GM19043 (cell line): ENCODE results near the gene VWA3B.

Experiments used
- ATAC-seq: cut with Tn5 transposase; IDR thresholded peaks from one replicate; pipeline ENCODE4 v1.9.1; 2021; ENCODE audit warnings: low read depth; ENCODE audit not compliant: unreplicated experiment

The VWA3B gene

DNA sequence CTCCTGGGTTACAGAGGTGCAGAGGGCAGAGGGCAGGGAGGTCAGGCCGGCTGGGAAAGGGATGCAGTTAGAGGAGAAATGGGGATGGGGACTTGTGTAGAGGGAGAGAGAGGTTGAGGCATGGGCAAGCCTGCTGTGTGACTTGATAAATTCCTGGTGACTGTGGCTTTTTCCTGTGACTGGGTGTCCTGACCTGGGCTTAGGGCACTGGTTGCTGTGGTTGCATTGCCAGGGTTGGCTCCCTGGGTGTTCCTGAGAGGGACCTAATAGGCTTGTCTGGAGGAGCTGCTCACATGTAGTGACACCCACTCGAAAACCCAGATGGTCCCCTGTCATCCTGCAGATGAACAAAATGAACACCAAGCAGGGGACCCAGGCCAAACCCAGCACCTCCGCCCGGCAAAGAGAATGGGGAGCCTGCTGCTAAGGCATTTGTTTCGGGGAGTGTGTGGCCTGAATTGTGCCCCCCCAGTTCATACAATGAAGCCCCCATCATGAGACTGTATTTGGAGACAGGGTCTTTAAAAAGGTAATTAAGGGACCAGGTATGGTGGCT lies 78.6 kb downstream of the VWA3B start:
- no peak for ATAC-seq

DNA sequence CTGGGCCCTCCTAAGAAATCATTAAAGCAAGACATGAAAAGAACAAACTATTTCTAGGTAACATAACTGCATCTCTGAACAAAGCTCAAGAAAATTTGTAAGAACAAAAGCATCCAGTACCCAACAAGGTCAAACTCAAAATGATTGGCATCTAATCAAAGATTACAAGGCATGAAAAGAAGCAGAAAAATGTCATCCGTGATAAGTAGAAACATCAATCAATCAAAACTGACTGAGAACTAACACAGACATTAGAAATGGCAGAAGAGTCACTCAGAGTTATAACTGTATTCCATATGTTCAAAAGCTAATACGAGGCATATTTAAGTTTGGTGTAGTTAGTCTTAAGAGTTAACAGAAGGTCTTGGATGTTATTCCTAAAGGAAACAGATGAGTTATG lies 80.9 kb downstream of the VWA3B start:
- no peak for ATAC-seq

GRCh38 chr2:98170076-98170475 lies 83.1 kb downstream of the VWA3B start:
- ATAC-seq: no peak

GRCh38 chr2:98172150-98172765 lies 85.3 kb downstream of the VWA3B start:
- ATAC-seq: no peak

- ATAC-seq: no peak
These were observed 86.0 kb downstream of the VWA3B start for GRCh38 chr2:98172951-98173350.

DNA sequence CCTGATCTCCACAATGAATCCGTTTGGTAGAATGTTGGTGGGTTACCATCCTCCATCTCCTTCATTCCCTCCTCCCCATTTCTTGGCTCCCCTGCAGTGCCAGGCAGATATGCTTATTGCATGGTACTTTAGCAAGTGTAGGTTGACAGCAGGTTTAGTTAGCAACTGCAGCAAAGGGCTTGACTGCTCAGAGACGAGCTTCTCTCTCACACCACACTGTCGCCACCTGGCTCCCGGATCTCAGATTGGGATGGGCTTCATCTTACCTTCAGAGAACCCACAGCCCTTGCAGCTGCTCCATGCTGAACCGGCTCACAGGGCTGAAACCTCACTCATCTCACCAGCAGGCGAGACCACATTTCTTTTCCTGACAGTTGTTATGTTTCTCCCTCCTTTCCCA lies 88.8 kb downstream of the VWA3B start:
- no peak for ATAC-seq

DNA sequence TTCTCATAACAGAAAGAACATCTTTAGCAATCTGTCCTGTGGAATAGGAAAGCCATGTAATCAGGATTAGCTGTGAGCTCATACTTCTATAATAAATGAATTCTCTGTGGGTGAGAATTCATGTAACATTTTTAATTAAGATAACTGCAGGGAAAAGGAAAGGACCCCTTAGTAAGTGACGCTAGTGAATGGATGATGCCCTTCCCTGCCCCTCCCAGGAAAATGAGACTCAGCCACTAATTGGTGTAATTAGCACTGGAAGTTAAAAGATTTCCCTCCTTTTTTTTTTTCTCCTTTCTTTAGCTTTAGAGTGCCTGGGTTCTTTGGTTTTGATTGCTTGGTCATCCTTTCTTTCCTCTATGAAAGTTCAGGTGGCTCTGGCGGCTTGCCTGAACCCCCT lies 90.3 kb downstream of the VWA3B start:
- ATAC-seq: no peak

DNA sequence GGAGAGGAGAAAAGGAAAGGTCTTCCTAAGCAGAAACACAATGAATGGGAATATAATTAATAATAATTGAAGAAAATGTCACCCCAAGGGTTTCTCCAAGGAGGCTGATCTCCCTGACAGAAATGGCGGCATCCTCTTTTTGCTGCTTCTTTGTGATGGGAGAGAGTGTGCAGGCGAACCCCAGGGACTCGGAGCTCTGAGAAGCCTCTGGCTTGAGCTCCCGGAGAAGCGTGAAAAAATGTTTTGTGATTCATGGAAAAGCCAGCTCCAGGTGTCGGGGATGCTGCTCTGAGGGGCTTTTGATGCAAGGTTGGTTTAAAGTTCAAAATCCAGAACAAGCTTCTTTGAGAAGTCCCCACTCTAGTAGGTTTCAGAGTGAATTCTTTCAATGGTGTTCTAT lies 91.0 kb downstream of the VWA3B start:
- no peak for ATAC-seq

- no peak for ATAC-seq
These were observed 93.5 kb downstream of the VWA3B start for GRCh38 chr2:98180456-98180855.

GRCh38 chr2:98181346-98181745 lies 94.4 kb downstream of the VWA3B start:
- ATAC-seq: no peak

GRCh38 chr2:98185801-98186200 lies 98.8 kb downstream of the VWA3B start:
- no peak for ATAC-seq

- no peak for ATAC-seq
These were observed 100.2 kb downstream of the VWA3B start for GRCh38 chr2:98187194-98187593.

DNA sequence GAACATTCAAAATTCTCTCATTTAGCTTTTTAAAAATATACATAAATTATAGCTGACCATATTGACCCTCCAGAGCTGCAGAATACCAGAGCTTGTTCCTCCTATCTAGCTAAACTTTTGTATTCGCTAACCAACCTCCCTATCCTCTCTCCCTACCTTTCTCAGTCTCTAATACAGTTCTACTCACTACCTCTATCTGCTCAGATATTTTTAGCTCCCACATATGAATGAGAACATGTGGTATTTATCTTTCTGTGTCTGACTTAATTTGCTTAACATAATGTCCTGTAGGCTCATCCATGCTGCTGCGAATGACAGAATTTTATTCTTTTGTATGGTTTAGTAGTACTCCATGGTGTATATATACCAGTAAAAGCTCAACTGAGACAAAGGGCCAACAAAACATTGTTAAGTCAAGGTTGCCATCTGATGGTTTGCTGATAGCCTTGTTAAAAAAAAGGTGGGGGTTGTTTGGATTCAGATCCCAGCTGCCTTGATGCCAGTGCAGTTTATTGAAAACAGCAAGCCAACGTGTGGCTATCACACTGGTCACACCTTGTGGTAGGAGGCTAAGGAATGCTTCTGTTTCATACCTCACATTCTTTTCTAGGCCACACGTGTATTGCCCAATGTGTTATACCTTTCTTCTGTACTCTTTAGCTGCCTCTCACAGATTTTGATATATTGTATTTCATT lies 101.5 kb downstream of the VWA3B start:
- no peak for ATAC-seq

GRCh38 chr2:98191883-98192282 lies 104.9 kb downstream of the VWA3B start:
- ATAC-seq: no peak

DNA sequence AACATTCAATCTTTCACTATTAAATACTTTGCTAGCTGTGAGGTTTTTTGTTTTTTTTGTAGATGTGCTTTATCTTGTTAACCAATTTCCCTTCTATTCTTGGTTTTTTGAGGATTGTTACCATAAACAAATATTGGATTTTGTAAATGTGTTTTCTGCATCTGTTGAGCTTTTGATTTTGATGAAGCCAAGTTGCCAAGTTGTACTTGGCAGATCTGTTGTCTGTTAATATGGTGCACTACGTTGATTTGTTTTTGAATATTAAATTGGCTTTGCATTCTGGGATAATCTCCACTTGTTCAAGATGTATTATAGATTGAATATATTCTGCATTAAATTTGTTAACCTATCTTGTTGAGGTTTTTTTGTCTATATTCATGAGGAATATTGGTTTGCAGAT lies 114.6 kb downstream of the VWA3B start:
- ATAC-seq: no peak

GRCh38 chr2:98205889-98206288 lies 118.9 kb downstream of the VWA3B start:
- no peak for ATAC-seq

GRCh38 chr2:98212092-98213000 lies 125.4 kb downstream of the VWA3B start:
- ATAC-seq: no peak

DNA sequence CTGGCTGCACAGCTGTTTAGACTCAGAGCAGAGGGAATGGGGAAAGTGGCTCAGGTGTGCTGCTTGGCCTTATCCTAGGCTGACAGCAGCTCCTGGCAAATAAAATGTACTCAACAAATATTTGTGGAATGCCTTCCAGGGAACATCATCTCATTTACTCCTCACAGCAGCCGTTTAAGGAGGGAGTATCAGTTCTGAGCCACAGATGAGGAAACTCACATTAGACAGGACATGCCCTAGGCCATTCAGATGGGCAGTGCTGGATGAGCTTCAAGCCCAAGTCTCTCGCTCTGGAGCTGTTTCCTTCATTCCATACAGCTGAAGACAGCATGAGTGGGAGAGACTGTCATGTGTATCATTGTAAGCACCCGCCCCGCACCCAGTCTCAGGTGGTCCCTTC lies 129.6 kb downstream of the VWA3B start:
- no peak for ATAC-seq

DNA sequence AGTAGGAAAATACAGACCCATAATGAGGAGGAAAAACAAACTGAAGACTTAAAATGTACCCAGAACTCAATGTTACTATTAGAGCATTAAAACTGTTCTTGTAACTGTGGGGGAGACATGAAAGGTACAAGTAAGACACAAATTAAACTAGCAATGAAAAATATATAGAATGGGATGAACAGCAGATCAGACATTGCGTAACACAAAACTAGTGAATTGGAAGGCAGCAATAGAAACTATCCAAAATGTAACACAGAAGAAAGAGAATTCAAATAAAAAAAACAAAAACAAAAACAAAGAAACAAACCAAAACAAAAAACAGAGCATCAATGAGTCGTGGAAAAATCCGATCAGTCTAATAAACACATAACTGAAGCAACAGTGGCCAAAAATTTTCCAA lies 132.2 kb downstream of the VWA3B start:
- no peak for ATAC-seq

- no peak for ATAC-seq
These were observed 147.0 kb downstream of the VWA3B start for GRCh38 chr2:98233941-98234340.

DNA sequence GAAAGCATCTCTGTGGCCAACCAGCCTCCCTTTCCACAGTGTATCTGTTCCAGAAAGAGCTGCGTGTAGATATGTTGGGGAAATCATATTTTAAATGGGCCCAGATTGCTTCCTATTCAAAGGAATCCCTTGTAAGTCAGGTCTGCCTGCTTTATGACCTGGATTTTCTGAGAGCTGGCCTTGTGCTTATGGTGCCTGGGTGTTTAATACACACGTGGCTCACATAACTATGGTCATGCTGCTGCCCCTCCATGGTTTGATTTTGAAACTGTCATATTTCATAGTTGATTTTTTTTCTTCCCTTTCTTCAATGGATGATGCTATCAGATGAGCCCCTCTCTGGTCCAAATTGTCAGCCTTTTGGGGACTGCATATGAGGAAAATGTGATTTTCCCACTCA lies 147.8 kb downstream of the VWA3B start:
- ATAC-seq: no peak
